Testis (tissue), 3 donors: ENCODE data around the gene NCAM1. TPM values are rescaled to one million over a fixed set of nuclear protein-coding genes. Genes with fewer than 3 reads are reported as not detected.

ENCODE experiments used
- DNase-seq: peaks from one replicate; pipeline ENCODE4 v3.0.0-alpha.2; 2019
- H3K27ac ChIP-seq, 2 donors: fragments of 200-600 bp; sonication (generic); one replicate each; pipeline ENCODE4 v1.5.1; 2019
- H3K27me3 ChIP-seq: fragments of 200-600 bp; sonication (generic); one replicate; pipeline ENCODE4 v1.5.1; 2019
- H3K36me3 ChIP-seq: fragments of 200-600 bp; sonication (generic); one replicate; pipeline ENCODE4 v1.5.1; 2017; ENCODE audit warnings: low read depth; ENCODE audit errors: missing control alignments
- H3K4me1 ChIP-seq: fragments of 200-600 bp; sonication (generic); one replicate; pipeline ENCODE4 v1.5.1; 2019
- H3K4me3 ChIP-seq, 2 donors: fragments of 200-600 bp; sonication (generic); one replicate each; pipeline ENCODE4 v1.5.1; 2017 to 2019
- H3K9me3 ChIP-seq: fragments of 200-600 bp; sonication (generic); one replicate; pipeline ENCODE4 v1.5.1; 2017
- CTCF ChIP-seq, 3 experiments: fragments of 450-650 bp in 2 of 3; fragments of 200-600 bp in 1 of 3; sonication (generic) in 1 of 3; IDR thresholded peaks; one replicate each; pipeline ENCODE4 v1.5.1; 2016 to 2019; ENCODE audit warnings: antibody characterized with exemption in 3 of 3, mild to moderate bottlenecking in 2 of 3, moderate library complexity in 1 of 3
- POLR2A ChIP-seq: fragments of 450-650 bp; IDR thresholded peaks from one replicate; pipeline ENCODE4 v1.6.1; 2017; ENCODE audit warnings: antibody characterized with exemption, mild to moderate bottlenecking, moderate library complexity
- WGBS, 2 donors: methylation state at CpG; one replicate each; pipeline ENCODE4 v1.1.5; 2018; 5-methylcytosine and 5-hydroxymethylcytosine counted together
- intact Hi-C: fragments of 100-400 bp; cut with DNase I; formaldehyde crosslinking; loops from one replicate; pipeline ENCODE4 v1.15.1; 2023; ENCODE audit warnings: low total_unique reads
- polyA plus RNA-seq: library from polyadenylated mRNA; stranded (reverse); fragments of 350-450 nt; fragmentation: Illumina TruSeq; extraction: RNeasy Lipid Tissue Mini Kit (QIAGEN cat#74804); gene quantifications from one replicate; pipeline ENCODE4 v1.2.3, GENCODE V29; 2014; ENCODE audit warnings: low read depth, low replicate concordance; ENCODE audit not compliant: insufficient read depth
- total RNA-seq, 2 donors: library from RNA; depleted of rRNA; stranded (reverse); fragments of >200 nt; gene quantifications; one replicate each; pipeline ENCODE4 v1.2.3, GENCODE V29; 2016

The NCAM1 gene
- total and polyA plus RNA-seq, 3 donors from 2014 or later = 12.3 to 33.3 (median 13.8) TPM

GRCh38 chr11:113278481-113278880 is 317.3 kb downstream of the NCAM1 start:
- Histone ChIP-seq H3K27me3 (no peaks in the 10 kb centered on the region), H3K4me3 (no peak overlapping the region), H3K27ac (no peak overlapping the region), H3K36me3 (no peaks in the 10 kb centered on the region), H3K9me3 (no peaks in the 10 kb centered on the region), H3K4me1 (no peaks in the 10 kb centered on the region)
- no peak for DNase-seq
- intact Hi-C loops = no loop called here
- 84 to 88% methylated on average over 9 of the region's 9 CpGs for WGBS, 2 donors
- no peak for TF ChIP-seq POLR2A
- no peak for TF ChIP-seq CTCF (IDR thresholded peaks at IDR 0.05)

- Histone ChIP-seq H3K36me3 (no peaks in the 10 kb centered on the region), H3K27ac (no peak overlapping the region), H3K4me3 (no peak overlapping the region), H3K9me3 (no peaks in the 10 kb centered on the region), H3K4me1 (no peaks in the 10 kb centered on the region), H3K27me3 (no peaks in the 10 kb centered on the region)
- intact Hi-C loops = no loop called here
- WGBS, 2 donors = 65 to 79% methylated on average over 4 of the region's 4 CpGs
- no peak for TF ChIP-seq POLR2A
- no peak for TF ChIP-seq CTCF (IDR thresholded peaks at IDR 0.05)
- no peak for DNase-seq
Observed at GRCh38 chr11:113278925-113279324, 317.7 kb downstream of the NCAM1 start.

- Histone ChIP-seq H3K4me1 (no peaks in the 10 kb centered on the region), H3K9me3 (no peaks in the 10 kb centered on the region), H3K36me3 (no peaks in the 10 kb centered on the region), H3K4me3 (no peak overlapping the region), H3K27me3 (no peaks in the 10 kb centered on the region), H3K27ac (no peak overlapping the region)
- no peak for DNase-seq
- no peak for TF ChIP-seq CTCF (IDR thresholded peaks at IDR 0.05)
- TF ChIP-seq POLR2A = no peak
- WGBS, 2 donors = 90 to 93% methylated on average over 3 of the region's 3 CpGs
- intact Hi-C loops = no loop called here
Observed at GRCh38 chr11:113279591-113279990, 318.4 kb downstream of the NCAM1 start.

GRCh38 chr11:113281052-113281725 is 320.0 kb downstream of the NCAM1 start:
- Histone ChIP-seq H3K4me1 (no peaks in the 10 kb centered on the region), H3K27ac (no peak overlapping the region), H3K4me3 (no peak overlapping the region), H3K27me3 (no peaks in the 10 kb centered on the region), H3K9me3 (no peaks in the 10 kb centered on the region), H3K36me3 (no peaks in the 10 kb centered on the region)
- TF ChIP-seq POLR2A = no peak
- TF ChIP-seq CTCF (IDR thresholded peaks at IDR 0.05) = no peak
- intact Hi-C loops = loop anchor here (10.0 kb wide), 1 partner anchor 696 kb away; no protein-coding TSS in a partner anchor
- 92 to 97% methylated on average over 2 of the region's 2 CpGs for WGBS, 2 donors
- DNase-seq = no peak

GRCh38 chr11:113282898-113283437 is 321.7 kb downstream of the NCAM1 start:
- Histone ChIP-seq H3K4me3 (no peak overlapping the region), H3K9me3 (no peaks in the 10 kb centered on the region), H3K36me3 (no peaks in the 10 kb centered on the region), H3K4me1 (no peaks in the 10 kb centered on the region), H3K27ac (no peak overlapping the region), H3K27me3 (no peaks in the 10 kb centered on the region)
- no peak for DNase-seq
- 81% methylated on average over 3 of the region's 3 CpGs for WGBS, 2 donors
- TF ChIP-seq POLR2A (no peak), CTCF (IDR thresholded peaks at IDR 0.05) (no peak)
- intact Hi-C loops = loop anchor here (10.0 kb wide), 1 partner anchor 698 kb away; no protein-coding TSS in a partner anchor
